WTC11 (cell line): ENCODE measurements around the gene SKIC8. TPM values are rescaled to one million over a fixed set of nuclear protein-coding genes. Genes with fewer than 3 reads are reported as not detected.

Experiments used
- ATAC-seq: fragments of 200-7000 bp; cut with Tn5 transposase; 2 replicates; pipeline ENCODE4 v1.10.0; 2021; ENCODE audit warnings: mild to moderate bottlenecking, moderate library complexity
- CTCF ChIA-PET: fragments of 300-600 bp; sonication (Branson Sonifier 250); formaldehyde crosslinking; loops from one replicate; lab custom pipeline; 2021; ENCODE audit warnings: antibody characterized with exemption; lab: Charles Lee
- POLR2A ChIA-PET: fragments of 350-600 bp; sonication (Branson Sonifier 250); formaldehyde crosslinking; loops from one replicate; lab custom pipeline; 2021; ENCODE audit warnings: antibody characterized with exemption; lab: Charles Lee
- DNase-seq: peaks from one replicate; pipeline ENCODE4 v3.0.0; 2021; ENCODE audit warnings: low spot score
- H3K27ac Mint-ChIP-seq: 2 replicates; pipeline ENCODE4 v1.8.0; 2021; ENCODE audit warnings: mixed read lengths
- H3K27me3 Mint-ChIP-seq: 2 replicates; pipeline ENCODE4 v1.8.0; 2021; ENCODE audit warnings: low read depth, mild to moderate bottlenecking, moderate library complexity, mixed read lengths
- H3K36me3 Mint-ChIP-seq: 2 replicates; pipeline ENCODE4 v1.8.0; 2021; ENCODE audit warnings: mixed read lengths
- H3K4me1 Mint-ChIP-seq: 2 replicates; pipeline ENCODE4 v1.8.0; 2022; ENCODE audit warnings: mixed read lengths
- H3K4me3 Mint-ChIP-seq: 2 replicates; pipeline ENCODE4 v1.8.0; 2021; ENCODE audit warnings: mild to moderate bottlenecking, moderate library complexity, mixed read lengths
- H3K9me3 Mint-ChIP-seq: 2 replicates; pipeline ENCODE4 v1.8.0; 2021; ENCODE audit warnings: mixed read lengths
- ATF1 ChIP-seq: sonication (generic); formaldehyde crosslinking; IDR thresholded peaks from 2 replicates; pipeline ENCODE4 v1.8.1; 2023; ENCODE audit warnings: mild to moderate bottlenecking, moderate library complexity, missing genetic modification reagents
- ATF2 ChIP-seq: sonication (generic); formaldehyde crosslinking; IDR thresholded peaks from 2 replicates; pipeline ENCODE4 v1.8.1; 2022; ENCODE audit warnings: low read depth, missing genetic modification reagents, borderline replicate concordance
- ELF4 ChIP-seq: sonication (generic); formaldehyde crosslinking; IDR thresholded peaks from 2 replicates; pipeline ENCODE4 v1.8.1; 2022; ENCODE audit warnings: low read depth, mild to moderate bottlenecking, moderate library complexity, missing genetic modification reagents
- EMX1 ChIP-seq: fragments of 250-450 bp; sonication (Bioruptor Pico); IDR thresholded peaks from 2 replicates; pipeline ENCODE4 v1.8.0; 2021; ENCODE audit warnings: mild to moderate bottlenecking
- ERG ChIP-seq: fragments of 250-450 bp; sonication (Bioruptor Pico); IDR thresholded peaks from 2 replicates; pipeline ENCODE4 v1.8.0; 2021; ENCODE audit warnings: mild to moderate bottlenecking
- FOXK1 ChIP-seq: sonication (generic); formaldehyde crosslinking; IDR thresholded peaks from 2 replicates; pipeline ENCODE4 v1.8.0; 2022; ENCODE audit warnings: mild to moderate bottlenecking, moderate library complexity, missing genetic modification reagents
- FOXP4 ChIP-seq: sonication (generic); formaldehyde crosslinking; IDR thresholded peaks from 2 replicates; pipeline ENCODE4 v1.8.0; 2022; ENCODE audit warnings: mild to moderate bottlenecking, missing genetic modification reagents
- GABPB1 ChIP-seq: sonication (generic); formaldehyde crosslinking; IDR thresholded peaks from 2 replicates; pipeline ENCODE4 v1.8.1; 2023; ENCODE audit warnings: mild to moderate bottlenecking, missing genetic modification reagents
- MLX ChIP-seq: sonication (generic); formaldehyde crosslinking; IDR thresholded peaks from 2 replicates; pipeline ENCODE4 v1.8.1; 2023; ENCODE audit warnings: mild to moderate bottlenecking, missing genetic modification reagents, moderate library complexity
- NR2C2 ChIP-seq: sonication (generic); formaldehyde crosslinking; IDR thresholded peaks from 2 replicates; pipeline ENCODE4 v1.8.0; 2022; ENCODE audit warnings: mild to moderate bottlenecking, missing genetic modification reagents
- PRRX2 ChIP-seq: fragments of 250-450 bp; sonication (Bioruptor Pico); IDR thresholded peaks from 2 replicates; pipeline ENCODE4 v1.8.0; 2021; ENCODE audit warnings: mild to moderate bottlenecking
- RELA ChIP-seq: sonication (generic); formaldehyde crosslinking; IDR thresholded peaks from 2 replicates; pipeline ENCODE4 v1.8.1; 2022; ENCODE audit warnings: missing genetic modification reagents, mild to moderate bottlenecking, borderline replicate concordance
- SMAD3 ChIP-seq: sonication (generic); formaldehyde crosslinking; IDR thresholded peaks from 2 replicates; pipeline ENCODE4 v1.8.0; 2022; ENCODE audit warnings: missing genetic modification reagents, mild to moderate bottlenecking, borderline replicate concordance
- TEAD4 ChIP-seq: sonication (generic); formaldehyde crosslinking; IDR thresholded peaks from 2 replicates; pipeline ENCODE4 v1.8.0; 2022; ENCODE audit warnings: mild to moderate bottlenecking, missing genetic modification reagents
- TP53 ChIP-seq: sonication (generic); formaldehyde crosslinking; IDR thresholded peaks from 2 replicates; pipeline ENCODE4 v1.8.1; 2023; ENCODE audit warnings: mild to moderate bottlenecking, missing genetic modification reagents
- USF1 ChIP-seq: sonication (generic); formaldehyde crosslinking; IDR thresholded peaks from 2 replicates; pipeline ENCODE4 v1.8.0; 2022; ENCODE audit warnings: mild to moderate bottlenecking, missing genetic modification reagents
- ZMAT4 ChIP-seq: fragments of 250-450 bp; sonication (Bioruptor Pico); IDR thresholded peaks from 2 replicates; pipeline ENCODE4 v1.9.0; 2021; ENCODE audit warnings: mild to moderate bottlenecking
- ZNF121 ChIP-seq: sonication (generic); formaldehyde crosslinking; IDR thresholded peaks from 2 replicates; pipeline ENCODE4 v1.8.0; 2023; ENCODE audit warnings: missing genetic modification reagents
- ZNF219 ChIP-seq: sonication (generic); formaldehyde crosslinking; IDR thresholded peaks from 2 replicates; pipeline ENCODE4 v1.8.0; 2023; ENCODE audit warnings: missing genetic modification reagents, mild to moderate bottlenecking, borderline replicate concordance
- ZNF423 ChIP-seq: fragments of 250-450 bp; sonication (Bioruptor Pico); IDR thresholded peaks from 2 replicates; pipeline ENCODE4 v2.1.2; 2022; ENCODE audit warnings: mild to moderate bottlenecking, moderate library complexity
- ZSCAN18 ChIP-seq: fragments of 250-450 bp; sonication (Bioruptor Pico); IDR thresholded peaks from 2 replicates; pipeline ENCODE4 v2.1.2; 2022; ENCODE audit warnings: mild to moderate bottlenecking, moderate library complexity
- total RNA-seq: library from RNA; stranded (reverse); gene quantifications from 3 replicates; pipeline ENCODE4 v1.2.3, GENCODE V29; 2021

The SKIC8 gene
- total RNA-seq, 1 experiment from 2014 or later: 55.6 TPM

GRCh38 chr15:78263351-78263781, 36.0 kb downstream of the SKIC8 start:
- peaks cover 8% of the 10 kb centered on the region for H3K4me1 Mint-ChIP-seq
- DNase-seq: no peak
- ATAC-seq: no peak
- H3K27ac Mint-ChIP-seq: no peak overlapping the region
- no peaks in the 10 kb centered on the region for H3K36me3 Mint-ChIP-seq
- CTCF ChIA-PET: interaction anchor here (1.4 kb wide), 1 partner anchor 155 kb away, joined by 4 read pairs; no protein-coding TSS in a partner anchor
- H3K27me3 Mint-ChIP-seq: peaks cover 30% of the 10 kb centered on the region
- POLR2A ChIA-PET: no interaction called here
- H3K4me3 Mint-ChIP-seq: 0 out of 2 replicates have a peak overlapping the region, but pooled peaks have one; percentile 48
- no peak for TF ChIP-seq ZMAT4 (CRISPR knock-in tag)
- no peak for TF ChIP-seq NR2C2
- no peak for TF ChIP-seq TP53
- no peak for TF ChIP-seq FOXP4 (CRISPR knock-in tag)
- H3K9me3 Mint-ChIP-seq: no peaks in the 10 kb centered on the region

- no peaks in the 10 kb centered on the region for H3K9me3 Mint-ChIP-seq
- ATAC-seq (no peak), DNase-seq (no peak)
- ChIA-PET CTCF (interaction anchor here (0.8 to 1.3 kb wide), 2 partner anchors 130 to 153 kb away, joined by 3 to 4 read pairs; partner anchors contain the start of gene CIB2), POLR2A (no interaction called here)
- no peak overlapping the region for H3K27ac Mint-ChIP-seq
- H3K4me3 Mint-ChIP-seq: no peak overlapping the region
- H3K27me3 Mint-ChIP-seq: peaks cover 32% of the 10 kb centered on the region
- peaks cover 8% of the 10 kb centered on the region for H3K4me1 Mint-ChIP-seq
- TF ChIP-seq SMAD3 (no peak), TEAD4 (CRISPR knock-in tag) (no peak)
- no peaks in the 10 kb centered on the region for H3K36me3 Mint-ChIP-seq
Measured at GRCh38 chr15:78261062-78261461, 38.3 kb downstream of the SKIC8 start.

GRCh38 chr15:78260489-78260888, 38.9 kb downstream of the SKIC8 start:
- no peak for DNase-seq
- ChIA-PET CTCF (interaction anchor here (1.0 kb wide), 1 partner anchor 147 kb away, joined by 3 read pairs; no protein-coding TSS in a partner anchor), POLR2A (no interaction called here)
- ATAC-seq: no peak
- Mint-ChIP-seq H3K27ac (no peak overlapping the region), H3K4me3 (no peak overlapping the region), H3K27me3 (peaks cover 27% of the 10 kb centered on the region), H3K9me3 (no peaks in the 10 kb centered on the region), H3K36me3 (no peaks in the 10 kb centered on the region), H3K4me1 (peaks cover 8% of the 10 kb centered on the region)
- TF ChIP-seq EMX1 (CRISPR knock-in tag) (no peak), RELA (no peak), ZNF121 (CRISPR knock-in tag) (no peak), ZNF219 (CRISPR knock-in tag) (no peak), ATF2 (no peak), MLX (CRISPR knock-in tag) (no peak), USF1 (no peak), ELF4 (CRISPR knock-in tag) (no peak), PRRX2 (CRISPR knock-in tag) (no peak), ZNF423 (no peak), FOXK1 (CRISPR knock-in tag) (no peak), ATF1 (CRISPR knock-in tag) (no peak), ERG (no peak), GABPB1 (CRISPR knock-in tag) (no peak), ZSCAN18 (no peak)
